T-helper 2 cell treated with Interferon-gamma antibody and Interleukin-4, amounts not matched to agents 100 ng/mL and 5 ng/mL, for 36 hours (primary cell): Measurements from ENCODE around the gene PPFIBP1. TPM values are rescaled to one million over a fixed set of nuclear protein-coding genes. Genes with fewer than 3 reads are reported as not detected.
"Not testable (repeated sequence)": the region's sequence is repeated elsewhere in the genome, so short reads cannot be mapped to it uniquely, and the experiment has no call there.

Source experiments
- intact Hi-C: fragments of 100-400 bp; cut with micrococcal nuclease; formaldehyde crosslinking; loops from one replicate; pipeline ENCODE4 v1.15.1; 2023
- total RNA-seq: library from RNA; stranded (reverse); gene quantifications from 2 replicates; pipeline ENCODE4 v1.2.3, GENCODE V29; 2022

Gene PPFIBP1
- total RNA-seq, 1 donor from 2014 or later = 13.6 TPM

DNA sequence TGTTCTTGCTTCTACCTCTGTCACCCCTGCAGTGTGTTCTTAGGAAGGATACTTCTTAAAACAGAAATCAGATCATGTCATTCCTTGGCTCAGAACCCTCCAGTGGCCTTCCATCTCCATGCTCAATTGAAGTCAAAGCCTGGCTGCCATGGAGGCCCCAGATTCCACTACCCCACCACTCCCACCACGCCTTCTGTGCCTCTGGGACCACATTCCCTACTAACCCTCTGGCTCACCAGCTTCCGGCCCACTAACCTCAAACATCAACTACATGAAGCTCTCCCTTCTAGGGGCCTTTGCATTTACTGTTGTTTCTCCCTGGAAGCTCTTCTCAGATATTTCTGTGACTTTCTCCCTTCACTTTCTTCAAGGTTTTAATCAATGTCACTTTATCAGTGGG is 96.1 kb downstream of the PPFIBP1 start:
- intact Hi-C loops = no loop called here

DNA sequence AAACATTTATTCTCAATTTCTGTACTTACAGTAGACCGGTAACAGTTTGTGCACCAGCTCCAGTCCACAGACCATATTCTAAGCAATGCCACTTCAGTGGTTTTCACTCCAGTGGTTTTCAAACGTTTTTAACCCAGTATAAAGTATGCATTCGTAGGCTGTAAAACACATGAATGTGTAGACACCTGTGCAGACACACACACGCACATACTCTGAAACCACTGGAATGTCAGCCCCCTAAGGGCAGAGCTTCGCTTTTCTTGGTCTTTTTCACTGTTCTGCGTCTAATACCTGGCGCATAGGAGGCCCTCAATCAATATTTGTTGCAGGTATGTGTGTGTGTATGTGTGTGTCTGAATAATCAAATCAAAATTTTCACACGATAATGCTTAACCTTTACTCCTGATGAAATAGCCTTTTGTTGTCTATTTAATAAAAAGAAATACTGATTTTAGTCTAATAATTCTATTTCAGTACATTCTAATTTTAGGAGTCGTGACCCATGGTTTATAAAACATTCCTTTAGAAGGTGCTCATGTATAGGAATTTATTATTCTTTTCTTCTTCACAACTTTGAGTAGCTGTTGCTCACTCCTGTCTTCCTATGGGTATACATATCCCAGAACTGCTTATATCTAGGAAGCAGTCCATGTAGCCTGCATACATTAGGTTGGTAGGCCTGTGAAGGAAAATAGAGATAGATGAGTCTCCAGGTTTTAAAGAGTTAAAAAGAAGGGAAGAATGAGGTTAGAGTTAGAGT is 98.6 kb downstream of the PPFIBP1 start:
- intact Hi-C loops = no loop called here

DNA sequence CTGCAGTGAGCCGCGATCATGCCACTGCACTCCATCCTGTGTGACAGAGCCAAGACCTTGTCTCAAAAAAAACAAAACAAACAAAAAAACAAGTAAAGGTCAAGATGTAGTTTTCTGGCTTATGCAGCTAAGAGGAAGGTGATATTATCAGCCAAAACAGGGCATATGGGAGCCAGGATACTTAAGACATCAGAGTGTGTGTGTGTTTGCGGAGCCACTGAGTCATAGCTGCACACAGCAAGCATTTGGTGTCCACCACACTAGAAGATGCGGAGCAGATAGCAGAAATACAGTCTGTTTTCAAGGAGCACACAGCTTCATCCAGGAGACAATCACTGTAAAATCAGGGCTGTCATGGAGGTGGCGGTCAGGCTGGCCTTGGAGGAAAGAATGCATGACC is 99.6 kb downstream of the PPFIBP1 start:
- intact Hi-C loops = no loop called here

DNA sequence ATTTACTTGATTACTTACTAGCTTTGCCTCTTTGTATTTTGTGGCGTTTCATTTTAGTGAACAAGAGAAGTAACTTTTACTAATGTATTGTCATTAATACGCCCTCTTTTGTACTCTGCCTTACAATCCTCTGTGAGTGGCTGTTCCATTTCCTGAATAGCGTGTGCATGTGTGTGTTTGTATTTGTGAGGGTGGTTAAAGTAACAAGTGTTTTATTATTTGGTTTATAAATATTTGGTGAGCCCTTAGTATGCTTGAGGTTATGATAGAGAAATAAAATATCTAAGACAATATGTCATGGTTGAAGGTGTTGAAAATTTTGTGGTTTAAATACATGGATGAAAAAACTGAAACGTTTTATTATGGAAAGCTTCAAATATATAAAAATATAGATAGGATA is 100.6 kb downstream of the PPFIBP1 start:
- intact Hi-C loops = no loop called here

DNA sequence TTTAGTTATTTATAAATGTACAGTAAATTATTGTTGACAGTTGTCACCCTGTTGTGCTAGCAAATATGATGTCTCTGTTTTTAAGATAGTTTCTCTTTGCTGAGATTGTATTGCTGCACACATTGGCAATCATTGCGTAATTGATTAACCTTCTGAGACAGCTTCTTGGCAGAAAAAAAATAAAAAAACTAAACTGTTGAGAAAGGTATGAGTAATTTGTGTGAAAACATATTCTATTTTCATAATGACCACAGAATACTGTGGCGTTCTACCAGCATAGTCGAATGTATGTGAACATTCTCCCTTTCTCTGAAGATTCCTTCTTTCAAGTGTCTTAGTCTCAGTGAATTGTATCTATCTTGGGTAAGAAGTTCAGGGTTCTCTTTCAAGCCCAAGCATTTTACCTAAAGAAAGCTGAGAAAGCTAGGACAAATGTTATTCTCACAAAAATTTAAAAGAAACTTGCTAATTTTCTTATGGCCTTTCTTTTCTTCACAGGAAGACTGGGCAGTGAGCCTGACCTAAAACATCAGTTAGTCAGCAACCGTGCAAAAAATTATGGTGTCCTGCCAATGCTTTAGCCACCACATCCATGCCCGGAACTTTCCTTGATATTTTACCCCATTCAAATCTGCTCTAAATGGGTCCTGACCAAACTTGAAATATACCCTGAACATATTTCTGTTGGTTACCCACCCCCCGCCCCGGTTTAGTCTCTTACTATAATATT is 103.3 kb downstream of the PPFIBP1 start:
- intact Hi-C loops = no loop called here

DNA sequence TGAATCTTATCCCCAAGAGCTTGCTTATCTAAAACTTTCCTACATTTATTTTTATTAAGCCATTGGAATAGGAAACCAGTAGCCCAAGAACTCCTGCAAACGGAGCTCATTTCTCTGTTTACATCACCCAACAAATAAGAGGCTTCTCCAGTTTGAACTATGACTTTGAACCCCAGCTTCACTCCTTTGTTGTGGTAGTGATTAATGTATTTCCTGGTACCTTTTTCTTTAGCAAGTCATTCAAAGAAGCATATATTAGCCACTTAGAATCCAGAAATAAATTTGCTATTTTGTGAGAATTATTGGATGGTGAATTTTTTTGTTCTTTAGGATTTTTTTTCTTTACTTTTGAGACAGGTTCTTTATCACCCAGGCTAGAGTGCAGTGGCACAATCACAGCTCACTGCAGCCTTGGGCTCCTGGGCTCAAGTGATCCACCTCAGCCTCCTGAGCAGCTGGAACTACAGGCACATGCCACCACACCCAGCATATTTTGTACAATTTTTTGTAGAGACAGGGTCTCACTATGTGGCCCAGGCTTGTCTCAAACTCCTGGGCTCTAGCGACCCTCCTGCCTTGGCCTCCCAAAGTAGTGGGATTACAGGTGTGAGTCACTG is 104.0 kb downstream of the PPFIBP1 start:
- intact Hi-C loops = not testable (repeated sequence)

DNA sequence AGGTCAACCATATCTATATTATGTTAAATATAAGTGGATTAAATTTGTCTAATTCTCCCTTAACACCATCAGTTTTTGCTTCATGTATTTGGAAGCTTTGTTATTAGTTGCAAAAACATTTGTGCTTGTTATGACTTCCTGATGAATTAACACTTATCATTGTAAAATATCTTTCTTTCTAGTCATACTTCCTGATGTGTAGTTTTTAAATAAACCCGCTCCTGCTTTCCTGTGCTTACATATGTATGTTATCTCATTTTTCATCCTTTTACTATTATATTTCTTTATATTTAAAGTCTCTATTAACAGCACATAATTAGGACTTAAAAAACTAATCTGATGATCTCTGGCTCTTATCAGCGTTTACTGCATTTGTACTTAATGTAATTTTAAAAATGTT is 106.2 kb downstream of the PPFIBP1 start:
- intact Hi-C loops = not testable (repeated sequence)

GRCh38 chr12:27631365-27631764 is 107.4 kb downstream of the PPFIBP1 start:
- intact Hi-C loops = no loop called here

DNA sequence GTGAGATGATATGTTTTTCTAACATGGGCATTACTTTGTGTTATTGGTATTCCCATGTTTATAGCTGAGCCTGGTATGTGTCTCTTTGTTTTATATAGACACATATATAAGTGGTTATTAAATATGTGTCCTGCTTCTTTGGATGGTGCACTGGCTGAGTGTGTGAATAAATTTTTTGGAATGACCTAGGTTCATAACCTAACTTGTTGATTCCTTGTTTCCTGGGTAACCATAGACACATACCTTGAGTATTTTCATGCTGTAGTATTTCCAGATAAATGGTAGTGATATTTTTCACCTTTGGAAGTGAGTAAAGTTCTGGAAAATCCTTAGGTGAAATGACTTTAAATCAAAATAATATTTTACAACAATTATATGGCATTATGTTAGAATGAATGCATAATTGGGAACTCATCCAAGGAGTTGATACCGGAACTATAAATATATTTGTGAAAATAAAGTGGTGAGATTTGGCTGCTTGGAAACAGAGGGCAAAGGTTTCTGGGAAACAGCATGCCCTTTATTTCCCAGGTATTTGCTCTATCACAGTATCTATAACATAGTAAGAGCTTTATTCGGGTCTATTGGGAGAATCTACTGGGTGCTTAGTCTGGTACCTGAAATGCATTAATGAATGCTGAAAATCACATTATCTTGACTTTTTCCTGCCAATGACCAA is 107.9 kb downstream of the PPFIBP1 start:
- intact Hi-C loops = no loop called here

DNA sequence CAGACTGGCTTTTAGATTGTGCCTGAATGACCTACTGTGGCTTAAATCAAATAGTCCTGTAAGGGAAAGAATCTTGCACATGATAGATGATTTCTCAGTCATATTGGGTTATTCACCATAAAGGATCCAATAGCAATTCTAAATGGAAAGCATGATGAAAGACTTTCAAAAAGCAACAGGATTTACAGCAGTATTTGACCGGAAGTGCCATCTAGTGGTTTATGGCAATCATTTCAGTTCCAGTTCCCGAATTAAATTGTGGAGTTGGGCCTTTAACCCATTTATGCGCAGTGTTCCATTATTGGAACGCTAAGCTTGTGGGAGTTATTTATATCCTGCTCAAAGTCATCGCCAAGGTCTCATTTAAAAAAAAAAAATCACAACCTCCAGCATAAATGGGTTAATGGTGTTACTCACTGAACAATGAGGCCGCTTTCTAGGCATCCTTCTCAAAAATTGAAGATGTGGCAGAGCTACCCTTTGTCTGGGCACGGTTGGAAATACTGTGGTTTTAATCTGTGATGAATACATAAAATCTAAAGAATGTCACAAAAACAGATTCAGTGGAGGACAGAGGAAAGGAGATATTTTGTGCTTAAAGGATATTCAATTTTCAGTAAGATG is 111.5 kb downstream of the PPFIBP1 start:
- intact Hi-C loops = no loop called here

- intact Hi-C loops = not testable (repeated sequence)
Observed at GRCh38 chr12:27636569-27636968, 112.6 kb downstream of the PPFIBP1 start.

GRCh38 chr12:27637524-27637923 is 113.5 kb downstream of the PPFIBP1 start:
- intact Hi-C loops = no loop called here

DNA sequence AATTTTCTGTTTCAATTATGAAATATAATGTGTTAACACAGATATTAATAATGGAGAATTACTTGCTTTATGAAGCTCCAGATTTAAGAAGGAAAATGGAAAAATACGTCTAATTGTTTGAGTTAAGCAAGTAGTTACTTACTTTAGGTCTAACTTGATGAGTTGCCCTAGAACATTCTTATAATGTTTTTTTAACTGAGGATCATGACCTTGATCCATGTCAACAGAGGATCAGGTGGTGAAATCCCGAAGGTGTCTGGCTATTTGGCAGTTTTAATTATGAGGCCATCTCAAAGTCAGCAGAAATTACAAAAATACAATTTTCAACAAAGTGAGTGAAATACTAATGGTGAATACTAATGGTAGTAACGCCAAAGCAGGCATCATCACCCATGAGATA is 115.3 kb downstream of the PPFIBP1 start:
- intact Hi-C loops = no loop called here

- intact Hi-C loops = not testable (repeated sequence)
Observed at GRCh38 chr12:27640566-27641200, 116.7 kb downstream of the PPFIBP1 start.

GRCh38 chr12:27642361-27642760 is 118.4 kb downstream of the PPFIBP1 start:
- intact Hi-C loops = not testable (repeated sequence)

GRCh38 chr12:27642892-27643291 is 118.9 kb downstream of the PPFIBP1 start:
- intact Hi-C loops = not testable (repeated sequence)

DNA sequence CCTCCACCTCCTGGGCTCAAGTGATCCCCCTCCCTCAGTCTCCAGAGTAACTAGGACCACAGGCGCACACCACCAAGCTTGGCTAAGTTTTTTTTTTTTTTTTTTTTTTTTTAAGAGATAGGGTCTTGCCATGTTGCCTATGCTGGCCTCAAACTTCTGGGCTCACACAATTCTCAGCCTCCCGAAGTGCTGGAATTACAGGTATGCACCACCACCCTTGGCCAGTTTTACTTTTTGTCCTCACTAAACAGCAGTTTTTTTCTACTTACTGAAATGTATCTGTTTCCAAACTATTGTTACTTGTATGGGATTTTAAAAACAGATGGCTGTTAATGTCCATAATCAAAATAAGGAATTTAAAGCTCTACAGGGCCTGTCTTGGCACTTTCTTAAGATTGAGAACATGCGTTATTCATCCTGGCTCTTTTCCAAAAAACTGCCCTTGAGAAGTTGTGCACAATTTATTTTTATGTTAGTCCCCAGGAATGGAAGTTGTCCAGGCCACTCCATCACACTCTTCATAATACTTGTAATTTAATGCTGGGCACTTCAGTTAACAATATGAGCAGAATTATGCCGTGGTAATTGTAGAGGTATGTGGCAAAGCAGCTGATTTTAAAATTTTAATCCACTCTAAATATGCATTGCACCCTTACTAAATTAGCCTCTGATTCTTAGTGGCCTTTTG is 120.3 kb downstream of the PPFIBP1 start:
- intact Hi-C loops = no loop called here

- intact Hi-C loops = no loop called here
Observed at GRCh38 chr12:27645671-27646070, 121.7 kb downstream of the PPFIBP1 start.

- intact Hi-C loops = no loop called here
Observed at GRCh38 chr12:27646149-27646548, 122.1 kb downstream of the PPFIBP1 start.

GRCh38 chr12:27650011-27650410 is 126.0 kb downstream of the PPFIBP1 start:
- intact Hi-C loops = loop anchor here (5.0 to 10.0 kb wide), 4 partner anchors 62 to 635 kb away; partner anchors contain the start of genes MRPS35, PPFIBP1 and TM7SF3
